Upper lobe of right lung (tissue), 1 donor: ENCODE data around the gene ADCY3. TPM values are rescaled to one million over a fixed set of nuclear protein-coding genes. Genes with fewer than 3 reads are reported as not detected.

Experiments used
- ATAC-seq: fragments of 200-7000 bp; cut with Tn5 transposase; one replicate; pipeline ENCODE4 v1.9.1; 2020; ENCODE audit warnings: mild to moderate bottlenecking, moderate library complexity
- DNase-seq: peaks from one replicate; pipeline ENCODE4 v3.0.0-alpha.2; 2020
- H3K27ac ChIP-seq: fragments of 200-600 bp; one replicate; pipeline ENCODE4 v1.8.0; 2022
- H3K27me3 ChIP-seq: fragments of 200-600 bp; one replicate; pipeline ENCODE4 v1.8.0; 2022; ENCODE audit warnings: mild to moderate bottlenecking
- H3K36me3 ChIP-seq: fragments of 200-600 bp; one replicate; pipeline ENCODE4 v1.8.0; 2022
- H3K4me1 ChIP-seq: fragments of 200-600 bp; one replicate; pipeline ENCODE4 v1.8.0; 2022
- H3K4me3 ChIP-seq: fragments of 200-600 bp; one replicate; pipeline ENCODE4 v1.8.0; 2022; ENCODE audit warnings: mild to moderate bottlenecking
- H3K9me3 ChIP-seq: fragments of 200-600 bp; one replicate; pipeline ENCODE4 v1.8.0; 2022
- CTCF ChIP-seq: fragments of 200-600 bp; IDR thresholded peaks from one replicate; pipeline ENCODE4 v1.8.0; 2022; ENCODE audit warnings: antibody characterized with exemption
- intact Hi-C: fragments of 100-400 bp; cut with DNase I; formaldehyde crosslinking; loops from one replicate; pipeline ENCODE4 v1.11.0; 2022
- total RNA-seq: library from RNA; stranded (reverse); fragmentation: NEBNext Ultra II Directional; extraction: Animal tissue kit (Norgen Biotek cat#: 25700); gene quantifications from one replicate; pipeline ENCODE4 v1.2.1, GENCODE V29; 2021
- donor health status: DM: no; HTN: yes; CAD: no; lungs with severe emphysema.

ADCY3 gene
- total RNA-seq, 1 donor from 2014 or later: 37.0 TPM

DNA sequence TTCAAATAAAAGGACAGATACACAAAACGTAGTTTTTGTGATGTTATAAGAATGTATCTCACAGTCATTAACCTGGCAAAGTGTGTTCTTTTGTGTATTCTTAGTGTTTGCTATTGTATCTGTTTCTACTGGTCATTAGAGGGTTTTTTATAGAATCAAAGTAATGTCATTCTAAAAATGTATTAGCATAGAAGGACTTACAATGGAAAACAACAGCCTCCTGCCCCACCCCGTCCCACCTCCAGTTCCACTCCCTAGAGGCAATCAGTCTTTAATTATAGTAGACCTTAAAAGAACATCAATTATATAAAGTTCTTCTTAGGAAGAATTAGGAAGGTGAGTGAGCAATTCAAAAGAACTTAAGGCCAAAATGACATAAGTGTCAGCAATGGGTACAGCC lies 37.9 kb upstream of the ADCY3 start:
- Histone ChIP-seq H3K4me1 (no peaks in the 10 kb centered on the region), H3K4me3 (no peak overlapping the region), H3K27me3 (no peaks in the 10 kb centered on the region), H3K9me3 (no peaks in the 10 kb centered on the region), H3K36me3 (peaks cover 69% of the 10 kb centered on the region), H3K27ac (no peak overlapping the region)
- TF ChIP-seq CTCF: no peak
- ATAC-seq (no peak), DNase-seq (no peak)
- intact Hi-C loops: no loop called here

DNA sequence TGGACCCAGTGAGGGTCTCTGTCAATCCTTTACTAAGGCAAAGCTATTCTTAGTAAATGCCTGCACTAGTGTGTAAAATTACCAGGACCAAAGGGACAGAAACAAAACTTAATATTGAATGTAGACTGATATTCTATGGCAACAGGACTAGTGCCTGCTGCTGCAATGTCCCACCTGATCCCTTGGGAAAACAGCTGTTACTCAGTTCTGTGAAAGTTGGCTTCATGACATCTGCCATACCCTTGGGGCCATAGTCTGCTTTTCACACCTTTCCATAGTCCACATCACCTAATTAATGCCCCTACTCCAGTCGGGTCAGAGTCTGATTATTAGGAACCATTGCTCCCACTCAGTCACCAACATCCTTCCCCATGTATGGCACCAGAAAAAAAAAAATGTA lies 37.2 kb upstream of the ADCY3 start:
- Histone ChIP-seq H3K4me3 (no peak overlapping the region), H3K4me1 (no peaks in the 10 kb centered on the region), H3K27ac (no peak overlapping the region), H3K9me3 (no peaks in the 10 kb centered on the region), H3K36me3 (peaks cover 68% of the 10 kb centered on the region), H3K27me3 (no peaks in the 10 kb centered on the region)
- no peak for DNase-seq
- intact Hi-C loops: no loop called here
- no peak for TF ChIP-seq CTCF
- no peak for ATAC-seq

DNA sequence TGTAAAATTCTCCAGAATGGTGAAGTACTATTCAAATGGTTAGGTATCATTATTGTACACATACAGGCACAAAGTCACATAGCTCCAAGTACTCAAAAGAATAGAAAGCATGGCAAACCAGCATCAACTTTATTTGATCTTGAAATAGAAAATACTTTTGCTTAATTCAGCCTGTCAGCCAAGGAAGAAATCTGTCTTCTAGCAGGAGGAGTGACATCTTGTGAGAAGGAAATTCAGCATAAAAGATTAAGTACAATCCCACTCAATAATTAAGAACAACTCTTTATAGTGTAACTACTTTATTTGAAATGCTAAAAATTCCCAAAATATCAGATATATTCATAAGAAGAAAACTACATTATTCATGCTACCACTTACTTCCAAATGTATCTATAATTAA lies 35.9 kb upstream of the ADCY3 start:
- H3K27ac ChIP-seq: no peak overlapping the region
- H3K4me3 ChIP-seq: no peak overlapping the region
- no peak for TF ChIP-seq CTCF
- no peaks in the 10 kb centered on the region for H3K27me3 ChIP-seq
- DNase-seq (no peak), ATAC-seq (no peak)
- intact Hi-C loops: no loop called here
- no peaks in the 10 kb centered on the region for H3K4me1 ChIP-seq
- peaks cover 65% of the 10 kb centered on the region for H3K36me3 ChIP-seq
- no peaks in the 10 kb centered on the region for H3K9me3 ChIP-seq

- TF ChIP-seq CTCF: no peak
- intact Hi-C loops: no loop called here
- no peaks in the 10 kb centered on the region for H3K27me3 ChIP-seq
- H3K4me3 ChIP-seq: no peak overlapping the region
- DNase-seq (no peak), ATAC-seq (no peak)
- peaks cover 71% of the 10 kb centered on the region for H3K36me3 ChIP-seq
- no peak overlapping the region for H3K27ac ChIP-seq
- no peaks in the 10 kb centered on the region for H3K4me1 ChIP-seq
- H3K9me3 ChIP-seq: no peaks in the 10 kb centered on the region
Measured at GRCh38 chr2:24955232-24955631, 35.2 kb upstream of the ADCY3 start.

GRCh38 chr2:24950102-24950501 lies 30.1 kb upstream of the ADCY3 start:
- ATAC-seq: no peak
- intact Hi-C loops: no loop called here
- no peak overlapping the region for H3K4me3 ChIP-seq
- no peaks in the 10 kb centered on the region for H3K27me3 ChIP-seq
- no peak for DNase-seq
- H3K4me1 ChIP-seq: no peaks in the 10 kb centered on the region
- no peaks in the 10 kb centered on the region for H3K9me3 ChIP-seq
- peaks cover 77% of the 10 kb centered on the region for H3K36me3 ChIP-seq
- H3K27ac ChIP-seq: no peak overlapping the region
- no peak for TF ChIP-seq CTCF

GRCh38 chr2:24948506-24948905 lies 28.5 kb upstream of the ADCY3 start:
- Histone ChIP-seq H3K27me3 (no peaks in the 10 kb centered on the region), H3K36me3 (peaks cover 68% of the 10 kb centered on the region), H3K27ac (no peak overlapping the region), H3K4me3 (no peak overlapping the region), H3K9me3 (no peaks in the 10 kb centered on the region), H3K4me1 (no peaks in the 10 kb centered on the region)
- ATAC-seq: no peak
- DNase-seq: no peak
- intact Hi-C loops: no loop called here
- TF ChIP-seq CTCF: no peak
